Measurements from ENCODE around the gene PSMD5.

DNA sequence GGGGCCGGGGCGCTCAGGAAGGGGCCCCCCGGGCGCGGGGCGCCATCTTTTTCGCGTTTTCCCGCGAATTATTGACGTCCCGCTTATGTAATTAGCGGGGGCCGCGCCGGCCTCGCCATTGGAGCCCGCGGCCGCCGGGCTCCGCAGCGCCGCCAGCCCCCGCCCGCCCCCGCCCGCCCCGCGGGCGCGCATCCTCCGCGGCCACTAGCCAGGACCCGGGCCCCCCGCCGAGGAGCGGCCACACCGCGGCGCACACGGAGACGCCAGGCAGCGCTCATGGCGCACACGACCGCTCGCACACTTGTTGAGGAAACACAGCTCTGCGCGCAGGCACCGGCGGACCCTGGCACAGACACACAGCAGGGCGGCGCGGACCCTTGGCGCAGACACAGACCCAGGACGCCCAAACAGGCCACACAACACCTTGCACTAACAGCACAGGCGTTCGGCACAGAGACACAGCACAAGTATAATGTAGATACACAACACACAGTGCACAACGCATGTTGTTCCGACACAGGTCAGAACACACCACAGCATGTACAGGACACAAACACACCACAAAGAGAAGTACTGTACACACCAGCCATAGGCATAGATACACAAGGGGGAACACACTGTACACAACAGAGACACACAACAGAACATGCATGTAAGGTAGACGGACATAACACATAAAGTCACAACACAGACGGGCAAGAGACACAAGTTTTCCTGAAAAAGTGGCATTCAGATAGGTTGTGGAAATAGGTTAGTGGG, 34.7 kb upstream of the PSMD5 start:
- TF ChIP-seq CTCF (IDR thresholded peaks at IDR 0.05) (no peak; the same call in 1 of the 2 replicates), POLR2AphosphoS5 (IDR thresholded peaks at IDR 0.05; ENCODE audit: low read depth, low read length) (no peak)
